AG04450 (cell line): ENCODE data around the gene NTM. TPM values are rescaled to one million over a fixed set of nuclear protein-coding genes. Genes with fewer than 3 reads are reported as not detected.

Source experiments
- CTCF ChIA-PET: fragments of 300-600, 350-600 bp; formaldehyde crosslinking; extraction: SDS; loops from one replicate; lab custom pipeline; 2022; ENCODE audit warnings: antibody characterized with exemption, inconsistent platforms; lab: Charles Lee
- POLR2A ChIA-PET: fragments of 350-600 bp; formaldehyde crosslinking; extraction: SDS; loops from one replicate; lab custom pipeline; 2021; ENCODE audit warnings: antibody characterized with exemption, inconsistent platforms; lab: Yijun Ruan, JAX
- DNase-seq: peaks from one replicate; pipeline ENCODE4 v3.0.0-alpha.2; 2011; ENCODE audit warnings: low read depth, low spot score
- H3K27ac ChIP-seq: one replicate; pipeline ENCODE4 v1.5.1; 2012; ENCODE audit warnings: low read depth, low read length, control low read depth
- H3K27me3 ChIP-seq: one replicate; pipeline ENCODE4 v1.6.0; 2012; ENCODE audit warnings: low read length; ENCODE audit not compliant: control insufficient read depth, insufficient read depth
- H3K4me3 ChIP-seq: 2 replicates; pipeline ENCODE4 v1.5.1; 2011; ENCODE audit warnings: mild to moderate bottlenecking, low read depth, low read length, control low read depth
- H3K9me3 ChIP-seq: 2 replicates; pipeline ENCODE4 v1.5.1; 2012; ENCODE audit warnings: low read length; ENCODE audit not compliant: control insufficient read depth, insufficient read depth
- CTCF ChIP-seq: IDR thresholded peaks from 2 replicates; pipeline ENCODE4 v1.5.1; 2011; ENCODE audit warnings: low read depth, low read length, control low read depth, inconsistent platforms
- polyA plus RNA-seq: library from polyadenylated mRNA; depleted of rRNA; stranded (reverse); fragments of >200 nt; gene quantifications from 2 replicates; pipeline ENCODE4 v1.2.3, GENCODE V29; 2011

NTM gene
- polyA plus RNA-seq, 1 experiment, result 26.9 TPM

- Histone ChIP-seq H3K9me3 (no peaks in the 10 kb centered on the region), H3K27me3 (no peaks in the 10 kb centered on the region), H3K4me3 (no peak overlapping the region), H3K27ac (no peak overlapping the region)
- no peak for TF ChIP-seq CTCF
- CTCF ChIA-PET, result no interaction called here
- no peak for DNase-seq
- POLR2A ChIA-PET, result no interaction called here
Measured at GRCh38 chr11:132286106-132286505, 915.7 kb downstream of the NTM start.

GRCh38 chr11:132288036-132288435 is 917.6 kb downstream of the NTM start:
- Histone ChIP-seq H3K4me3 (no peak overlapping the region), H3K9me3 (no peaks in the 10 kb centered on the region), H3K27ac (no peak overlapping the region), H3K27me3 (no peaks in the 10 kb centered on the region)
- ChIA-PET CTCF (interaction anchor here (1.2 to 3.8 kb wide), 3 partner anchors 9 to 420 kb away, joined by 3 to 11 read pairs (median 3); no protein-coding TSS in a partner anchor), POLR2A (no interaction called here)
- no peak for DNase-seq
- no peak for TF ChIP-seq CTCF

- TF ChIP-seq CTCF, result no peak
- no peaks in the 10 kb centered on the region for H3K27me3 ChIP-seq
- H3K9me3 ChIP-seq, result no peaks in the 10 kb centered on the region
- H3K27ac ChIP-seq, result no peak overlapping the region
- DNase-seq, result no peak
- POLR2A ChIA-PET, result no interaction called here
- no peak overlapping the region for H3K4me3 ChIP-seq
- CTCF ChIA-PET, result interaction anchor here (1.2 to 3.8 kb wide), 4 partner anchors 10 to 542 kb away, joined by 3 to 11 read pairs (median 6); no protein-coding TSS in a partner anchor
Measured at GRCh38 chr11:132289590-132290256, 919.3 kb downstream of the NTM start.

- ChIA-PET POLR2A (no interaction called here), CTCF (interaction anchor here (1.8 kb wide), 1 partner anchor 19 kb away, joined by 10 read pairs; no protein-coding TSS in a partner anchor)
- Histone ChIP-seq H3K27me3 (no peaks in the 10 kb centered on the region), H3K4me3 (no peak overlapping the region), H3K9me3 (no peaks in the 10 kb centered on the region), H3K27ac (no peak overlapping the region)
- TF ChIP-seq CTCF, result no peak
- no peak for DNase-seq
Measured at GRCh38 chr11:132293586-132293985, 923.2 kb downstream of the NTM start.

GRCh38 chr11:132296946-132297610 is 926.7 kb downstream of the NTM start:
- H3K9me3 ChIP-seq, result no peaks in the 10 kb centered on the region
- H3K27me3 ChIP-seq, result no peaks in the 10 kb centered on the region
- H3K4me3 ChIP-seq, result no peak overlapping the region
- no peak overlapping the region for H3K27ac ChIP-seq
- ChIA-PET POLR2A (no interaction called here), CTCF (interaction anchor here (0.6 to 0.9 kb wide), 2 partner anchors 15 to 623 kb away, joined by 3 read pairs; no protein-coding TSS in a partner anchor)
- TF ChIP-seq CTCF, result no peak
- no peak for DNase-seq
